ENCODE results near the gene ADAM15. TPM values are rescaled to one million over a fixed set of nuclear protein-coding genes. Genes with fewer than 3 reads are reported as not detected.

Gene ADAM15
- total RNA-seq, 1 donor from 2014 or later = 11.3 TPM

- Mint-ChIP-seq H3K9me3 (no peaks in the 10 kb centered on the region), H3K4me1 (no peaks in the 10 kb centered on the region), H3K27ac (no peak overlapping the region), H3K4me3 (no peak overlapping the region), H3K27me3 (peaks cover 2% of the 10 kb centered on the region), H3K36me3 (ENCODE audit: low read depth) (no peaks in the 10 kb centered on the region)
- intact Hi-C loops (cut with micrococcal nuclease) = no loop called here
- TF ChIP-seq CTCF (IDR thresholded peaks at IDR 0.05) = no peak
- CTCF ChIA-PET = interaction anchor here (1.2 kb wide), 2 partner anchors 60 to 65 kb away, joined by 3 to 4 read pairs; partner anchors contain the start of gene KRTCAP2
- POLR2A ChIA-PET = no interaction called here
- no peak for DNase-seq
- ATAC-seq (ENCODE audit: low read depth) = no peak
These were observed 56.5 kb downstream of the ADAM15 start for GRCh38 chr1:155107309-155108264.

- DNase-seq = no peak
- Mint-ChIP-seq H3K4me1 (no peaks in the 10 kb centered on the region), H3K27ac (no peak overlapping the region), H3K36me3 (ENCODE audit: low read depth) (no peaks in the 10 kb centered on the region), H3K27me3 (peaks cover 2% of the 10 kb centered on the region), H3K4me3 (no peak overlapping the region), H3K9me3 (no peaks in the 10 kb centered on the region)
- intact Hi-C loops (cut with micrococcal nuclease) = no loop called here
- ChIA-PET POLR2A (no interaction called here), CTCF (interaction anchor here (0.7 kb wide), 1 partner anchor 10 kb away, joined by 3 read pairs; no protein-coding TSS in a partner anchor)
- ATAC-seq (ENCODE audit: low read depth) = no peak
- no peak for TF ChIP-seq CTCF (IDR thresholded peaks at IDR 0.05)
These were observed 57.2 kb downstream of the ADAM15 start for GRCh38 chr1:155108296-155108695.

GRCh38 chr1:155110381-155110780 lies 59.3 kb downstream of the ADAM15 start:
- Mint-ChIP-seq H3K4me3 (no peak overlapping the region), H3K36me3 (ENCODE audit: low read depth) (no peaks in the 10 kb centered on the region), H3K27ac (no peak overlapping the region), H3K9me3 (no peaks in the 10 kb centered on the region), H3K4me1 (no peaks in the 10 kb centered on the region), H3K27me3 (no peaks in the 10 kb centered on the region)
- no peak for TF ChIP-seq CTCF (IDR thresholded peaks at IDR 0.05)
- DNase-seq = no peak
- CTCF ChIA-PET = interaction anchor here (1.0 kb wide), 1 partner anchor 63 kb away, joined by 3 read pairs; the partner anchor contains the start of gene KRTCAP2
- POLR2A ChIA-PET = no interaction called here
- intact Hi-C loops (cut with micrococcal nuclease) = no loop called here
- ATAC-seq (ENCODE audit: low read depth) = no peak

- POLR2A ChIA-PET = no interaction called here
- H3K36me3 Mint-ChIP-seq (ENCODE audit: low read depth) = no peaks in the 10 kb centered on the region
- intact Hi-C loops (cut with micrococcal nuclease) = no loop called here
- ATAC-seq (ENCODE audit: low read depth) = no peak
- H3K27ac Mint-ChIP-seq = no peak overlapping the region
- H3K9me3 Mint-ChIP-seq = no peaks in the 10 kb centered on the region
- no peak for TF ChIP-seq CTCF (IDR thresholded peaks at IDR 0.05)
- no peaks in the 10 kb centered on the region for H3K4me1 Mint-ChIP-seq
- no peak overlapping the region for H3K4me3 Mint-ChIP-seq
- CTCF ChIA-PET = interaction anchor here (1.0 kb wide), 1 partner anchor 62 kb away, joined by 3 read pairs; the partner anchor contains the start of gene KRTCAP2
- no peak for DNase-seq
- no peaks in the 10 kb centered on the region for H3K27me3 Mint-ChIP-seq
These were observed 59.7 kb downstream of the ADAM15 start for GRCh38 chr1:155110826-155111225.

Other genes starting within 250 kb of the ADAM15 start
- gene KCNN3, start 181.0 kb upstream of the ADAM15 start, total RNA-seq = 0.44 and 1.1 TPM in 2 replicates
- 24.6 and 26.3 TPM in 2 replicates for gene PMVK, start 114.6 kb upstream of the ADAM15 start, total RNA-seq
- gene PBXIP1, start 95.2 kb upstream of the ADAM15 start, total RNA-seq = 42.4 and 43.2 TPM in 2 replicates
- 33.1 and 38.1 TPM in 2 replicates for gene PYGO2, start 89.5 kb upstream of the ADAM15 start, total RNA-seq
- gene SHC1, start 80.6 kb upstream of the ADAM15 start, total RNA-seq = 59.3 and 60.9 TPM in 2 replicates
- 25.3 and 26.6 TPM in 2 replicates for gene CKS1B, start 76.6 kb upstream of the ADAM15 start, total RNA-seq
- gene FLAD1, start 68.0 kb upstream of the ADAM15 start, total RNA-seq = 64.1 and 69.0 TPM in 2 replicates
- 1.8 and 2.4 TPM in 2 replicates for gene LENEP, start 57.7 kb upstream of the ADAM15 start, total RNA-seq
- 56.2 and 56.6 TPM in 2 replicates for gene ZBTB7B, start 48.5 kb upstream of the ADAM15 start, total RNA-seq
- gene DCST2, start 17.5 kb upstream of the ADAM15 start, total RNA-seq = 1.0 TPM in 1 of 2 replicates, not detected in the other
- not detected in 2 replicates for gene DCST1, start 17.5 kb upstream of the ADAM15 start, total RNA-seq
- gene EFNA4, start 12.4 kb downstream of the ADAM15 start, total RNA-seq = 7.8 and 9.5 TPM in 2 replicates
- 1.2 and 1.7 TPM in 2 replicates for gene EFNA3, start 27.5 kb downstream of the ADAM15 start, total RNA-seq
- gene EFNA1, start 76.6 kb downstream of the ADAM15 start, total RNA-seq = 0.29 TPM in 1 of 2 replicates, not detected in the other
- gene SLC50A1, start 84.5 kb downstream of the ADAM15 start, total RNA-seq = 77.3 and 85.2 TPM in 2 replicates
- 33.2 and 36.8 TPM in 2 replicates for gene DPM3, start 89.2 kb downstream of the ADAM15 start, total RNA-seq
- gene KRTCAP2, start 122.0 kb downstream of the ADAM15 start, total RNA-seq = 128 and 132 TPM in 2 replicates
- 1.2 and 1.9 TPM in 2 replicates for gene TRIM46, start 122.5 kb downstream of the ADAM15 start, total RNA-seq
- gene THBS3, start 156.6 kb downstream of the ADAM15 start, total RNA-seq = 9.7 and 15.3 TPM in 2 replicates
- gene MTX1, start 157.4 kb downstream of the ADAM15 start, total RNA-seq = 36.7 and 38.2 TPM in 2 replicates
- 13.7 and 14.8 TPM in 2 replicates for gene ENTREP3, start 204.2 kb downstream of the ADAM15 start, total RNA-seq
- gene SCAMP3, start 211.0 kb downstream of the ADAM15 start, total RNA-seq = 71.8 and 78.6 TPM in 2 replicates
- 109 and 112 TPM in 2 replicates for gene CLK2, start 222.2 kb downstream of the ADAM15 start, total RNA-seq
- gene HCN3, start 226.1 kb downstream of the ADAM15 start, total RNA-seq = 2.7 TPM in 2 replicates

Data from activated B cell treated with CpG ODN at 0.5 μM for 24 hours (primary cell).